Measurements from ENCODE around the gene APOO.

APOO gene

GRCh38 chrX:23857363-23857762 is 50.4 kb downstream of the APOO start:
- DNase-seq = no peak

GRCh38 chrX:23855569-23855968 is 52.2 kb downstream of the APOO start:
- no peak for DNase-seq

DNA sequence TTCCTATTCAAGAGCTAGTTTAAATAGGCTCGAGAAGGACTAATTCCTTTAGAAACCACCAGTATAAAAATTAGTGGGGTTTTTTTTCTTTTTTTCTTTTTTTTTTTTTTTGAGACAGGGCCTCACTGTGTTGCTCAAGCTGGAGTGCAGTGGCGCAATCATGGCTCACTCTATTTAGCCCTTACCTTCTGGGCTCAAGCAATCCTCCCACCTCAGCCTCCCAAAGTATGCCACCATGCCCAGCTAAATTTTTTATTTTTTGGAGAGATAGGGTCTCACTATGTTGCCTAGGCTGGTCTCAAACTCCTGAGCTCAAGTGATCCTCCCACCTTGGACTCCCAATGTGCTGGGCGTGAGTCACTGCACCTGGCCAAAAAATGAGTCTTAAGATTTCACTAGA is 52.8 kb downstream of the APOO start:
- DNase-seq = no peak

DNA sequence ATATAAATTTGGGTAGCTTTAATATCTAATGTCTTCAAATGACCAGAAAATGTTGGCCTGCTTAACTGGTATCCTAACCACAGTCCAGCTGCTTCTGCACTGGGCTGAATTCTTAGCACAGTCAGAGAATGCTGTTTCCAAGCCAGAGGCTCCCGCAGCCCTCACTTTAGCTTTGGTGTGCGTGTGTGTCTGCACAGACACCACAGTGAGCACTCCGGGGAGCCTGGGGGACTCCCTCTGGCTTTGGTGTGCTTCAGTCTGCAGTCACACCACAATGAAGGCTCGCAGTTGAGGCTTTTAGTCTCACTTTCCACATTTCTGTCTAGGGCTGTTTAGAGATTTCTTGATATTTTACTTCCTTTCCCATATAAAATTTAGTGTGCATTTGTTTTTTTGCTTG is 53.6 kb downstream of the APOO start:
- DNase-seq = no peak

- no peak for DNase-seq
These were observed 56.2 kb downstream of the APOO start for GRCh38 chrX:23851544-23851943.

- no peak for DNase-seq
These were observed 58.5 kb downstream of the APOO start for GRCh38 chrX:23849241-23849640.

- DNase-seq = no peak
These were observed 62.4 kb downstream of the APOO start for GRCh38 chrX:23845351-23845817.

DNA sequence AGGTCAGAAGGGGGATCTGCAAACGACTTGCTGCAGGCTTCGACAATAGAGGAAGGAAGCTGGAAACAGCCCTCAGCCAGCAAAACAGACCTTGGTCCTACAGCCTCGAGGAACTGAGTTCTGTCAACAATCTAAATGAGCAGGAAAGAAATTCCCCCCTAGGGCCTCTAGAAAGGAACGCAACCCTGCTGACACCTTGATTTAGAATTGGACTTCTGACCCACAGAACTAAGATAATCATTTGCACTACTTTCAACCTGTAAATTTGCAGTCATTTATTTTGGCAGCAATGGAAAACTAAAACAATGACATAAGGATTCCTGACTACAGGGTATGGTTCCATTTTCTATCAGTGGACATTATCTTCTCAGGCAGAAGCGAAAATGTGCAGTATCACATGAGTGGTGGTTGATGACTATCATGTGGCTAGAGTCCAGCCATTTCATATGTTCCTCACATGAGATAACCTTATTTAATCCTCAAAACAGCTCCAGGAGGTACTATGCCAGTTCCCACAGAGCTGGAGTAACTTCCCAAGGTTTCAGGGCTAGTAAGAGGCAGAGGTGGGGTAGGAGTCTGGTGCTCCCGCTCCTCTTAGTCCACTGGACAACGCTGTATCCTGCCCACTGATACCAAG is 63.1 kb downstream of the APOO start:
- no peak for DNase-seq

- DNase-seq = no peak
These were observed 65.8 kb downstream of the APOO start for GRCh38 chrX:23841847-23842522.

DNA sequence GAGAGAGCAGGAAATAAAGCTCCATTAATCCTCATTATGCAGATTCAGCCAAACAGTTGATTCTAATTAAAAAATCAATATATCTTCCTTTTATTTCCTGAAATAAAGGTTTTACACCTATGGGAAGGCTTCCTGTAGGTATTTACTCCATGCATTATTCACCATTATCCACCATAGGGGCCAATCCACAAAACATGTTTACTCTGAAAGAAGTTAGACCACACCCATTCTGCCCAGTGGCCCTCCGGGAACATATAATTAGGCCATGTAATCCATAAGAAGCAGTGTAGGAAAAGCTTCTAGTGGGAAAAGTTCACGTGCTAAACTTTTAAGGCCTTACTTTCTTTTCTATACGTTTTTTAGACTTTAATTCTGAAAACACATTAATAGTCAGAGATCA is 67.1 kb downstream of the APOO start:
- DNase-seq = no peak

DNA sequence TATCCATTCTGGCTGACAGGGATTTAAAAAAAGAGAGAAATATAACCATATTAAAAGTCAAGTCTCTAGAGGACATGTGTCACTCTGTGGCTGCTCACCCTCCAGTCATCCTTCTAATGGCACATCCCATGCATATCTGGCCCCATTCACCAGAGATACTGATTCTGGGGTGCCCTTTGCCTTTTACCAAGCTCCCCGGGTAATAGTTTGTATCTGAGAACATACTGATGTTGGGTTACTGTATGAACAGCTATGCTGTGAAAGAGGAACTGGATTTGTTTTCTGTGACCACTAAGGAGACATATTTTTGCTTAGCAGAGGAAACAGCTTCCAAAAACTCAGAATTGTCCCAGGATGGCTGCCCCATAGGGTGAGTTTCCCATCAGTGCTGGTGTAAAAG is 68.8 kb downstream of the APOO start:
- DNase-seq = no peak

- no peak for DNase-seq
These were observed 75.0 kb downstream of the APOO start for GRCh38 chrX:23832721-23833120.

DNA sequence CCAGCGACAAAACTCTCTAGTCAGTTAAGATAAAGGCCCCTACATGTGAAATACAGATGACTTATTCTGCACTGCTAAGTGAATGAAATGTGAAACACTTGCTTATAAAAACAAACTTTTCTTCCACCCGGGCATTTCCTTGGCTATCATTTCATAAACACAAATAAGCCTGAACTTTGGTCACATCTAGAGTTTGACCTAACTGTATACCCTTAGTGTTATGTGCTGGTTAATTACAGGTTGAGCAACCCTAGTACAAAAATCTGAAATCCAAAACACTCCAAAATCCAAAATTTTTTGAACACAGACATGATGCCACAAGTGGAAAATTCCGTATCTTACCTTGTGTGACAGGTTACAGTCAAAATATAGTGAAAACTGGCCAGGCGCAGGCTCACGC is 78.9 kb downstream of the APOO start:
- no peak for DNase-seq

- DNase-seq = no peak
These were observed 81.1 kb downstream of the APOO start for GRCh38 chrX:23826653-23827052.

DNA sequence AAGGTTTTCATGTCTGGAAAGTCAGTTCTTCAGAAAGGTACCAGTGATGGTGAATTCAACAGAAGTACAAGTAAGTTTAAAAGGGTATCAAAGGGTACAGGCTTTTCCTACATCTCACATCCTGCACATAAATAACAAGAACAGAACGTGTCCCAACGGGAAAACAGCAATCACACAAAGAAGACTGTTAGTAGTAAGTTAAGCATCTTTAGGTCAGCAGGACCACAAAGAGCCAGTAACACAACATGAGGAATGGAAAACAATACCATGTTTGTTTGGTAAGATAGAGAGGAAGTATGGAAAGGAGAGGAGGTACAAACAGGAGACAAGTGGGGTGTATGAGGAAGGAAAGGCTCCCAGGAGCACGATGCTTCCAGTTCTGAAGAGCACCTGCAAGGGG is 81.5 kb downstream of the APOO start:
- DNase-seq = no peak

GRCh38 chrX:23825675-23826074 is 82.1 kb downstream of the APOO start:
- no peak for DNase-seq

GRCh38 chrX:23822841-23823240 is 84.9 kb downstream of the APOO start:
- no peak for DNase-seq

DNA sequence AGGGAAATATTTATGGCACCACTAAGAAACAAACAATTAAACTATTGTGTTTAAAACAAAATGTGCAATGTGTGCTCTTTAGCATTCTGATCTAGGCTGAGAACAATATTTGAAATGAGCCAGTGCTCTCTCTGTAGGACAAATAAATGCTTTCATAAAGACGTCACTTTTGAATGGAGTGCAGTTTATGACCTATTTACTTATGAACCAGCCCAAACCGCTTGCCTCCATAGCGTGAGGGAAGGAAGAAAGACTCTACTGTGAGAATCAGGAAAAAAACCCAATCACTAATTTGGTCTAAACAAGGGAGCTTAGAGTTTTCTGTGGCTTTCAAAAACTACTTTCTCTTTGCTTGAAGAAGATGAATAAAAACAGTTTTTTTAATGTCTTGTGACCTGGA is 85.3 kb downstream of the APOO start:
- no peak for DNase-seq

- DNase-seq = no peak
These were observed 85.9 kb downstream of the APOO start for GRCh38 chrX:23821847-23822246.

DNA sequence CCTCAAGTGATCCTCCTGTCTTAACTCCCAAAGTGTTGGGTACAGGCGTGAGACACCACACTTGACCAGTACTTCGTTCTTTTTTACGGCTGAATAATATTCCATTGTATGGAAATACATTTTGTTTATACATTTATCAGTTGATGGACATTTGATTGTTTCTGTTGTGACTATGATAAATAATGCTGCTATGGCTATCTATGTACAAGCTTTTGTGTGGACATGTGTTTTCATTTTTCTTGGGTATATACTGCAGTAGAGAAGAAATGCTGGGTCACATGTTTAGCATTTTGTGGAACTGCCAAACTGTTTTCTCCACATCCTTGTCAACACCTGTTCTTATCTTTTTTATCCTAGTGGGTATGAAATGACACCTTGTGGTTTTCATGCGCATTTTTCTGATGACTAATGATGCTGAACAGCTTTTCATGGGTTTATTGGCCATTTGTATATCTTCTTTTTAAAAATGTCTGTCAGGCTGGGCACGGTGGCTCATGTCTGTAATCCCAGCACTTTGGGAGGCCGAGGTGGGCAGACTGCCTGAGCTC is 87.4 kb downstream of the APOO start:
- DNase-seq = no peak

DNA sequence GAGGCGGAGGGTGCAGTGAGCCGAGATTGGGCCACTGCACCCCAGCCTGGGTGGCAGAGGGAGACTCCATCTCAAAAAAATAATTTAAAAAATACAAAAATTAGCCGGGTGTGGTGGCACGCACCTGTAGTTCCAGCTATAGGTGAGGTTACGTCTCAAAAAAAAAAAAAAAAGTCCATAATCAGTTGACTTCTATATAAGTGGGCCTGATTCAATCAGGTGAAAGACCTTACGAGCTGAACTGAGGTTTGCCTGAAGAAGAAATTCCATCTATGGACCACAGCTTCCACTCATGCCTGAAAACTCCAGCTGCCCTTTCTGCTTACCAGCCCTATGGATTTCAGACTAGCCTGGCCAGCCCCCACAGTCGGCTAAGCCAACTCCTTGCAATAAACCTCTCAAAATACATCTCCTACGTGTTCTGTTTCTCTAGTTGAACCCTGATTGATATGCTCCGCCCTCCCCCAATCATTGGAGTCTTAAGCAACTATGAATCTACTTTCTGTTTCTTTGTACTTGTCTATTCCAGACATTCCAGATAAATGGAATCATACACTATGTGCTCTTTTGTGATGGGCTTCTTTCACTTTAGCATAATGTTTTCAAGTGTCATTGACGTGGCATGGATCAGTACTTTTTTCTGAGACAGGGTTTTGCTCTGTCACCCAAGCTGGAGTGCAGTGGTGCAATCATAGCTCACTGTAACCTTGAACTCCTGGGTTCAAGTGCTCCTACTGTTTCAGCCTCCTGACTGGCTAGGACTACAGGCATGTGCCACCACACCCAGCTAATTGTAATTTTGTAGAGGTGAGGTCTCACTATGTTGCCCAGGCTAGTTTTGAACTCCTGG is 88.1 kb downstream of the APOO start:
- no peak for DNase-seq

DNA sequence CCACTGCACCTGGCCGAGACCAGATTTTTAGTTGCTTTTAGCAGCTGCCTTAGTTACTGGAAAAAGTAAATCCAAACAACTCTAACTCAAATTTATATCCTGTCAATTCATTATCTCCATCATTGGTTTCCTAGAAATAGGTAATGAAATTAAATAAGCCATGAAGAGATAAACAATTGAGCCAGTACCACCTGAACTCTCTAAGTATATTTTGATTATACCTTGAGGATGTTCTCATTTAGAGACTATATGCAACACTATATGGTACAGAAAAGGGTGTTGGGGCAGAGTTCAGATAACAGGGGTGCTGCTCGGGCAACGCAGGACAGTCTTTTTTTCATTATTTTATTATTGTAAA is 89.8 kb downstream of the APOO start:
- DNase-seq = no peak

GRCh38 chrX:23816179-23816578 is 91.6 kb downstream of the APOO start:
- DNase-seq = no peak

- DNase-seq = no peak
These were observed 92.4 kb downstream of the APOO start for GRCh38 chrX:23815376-23815775.

Measured in activated naive CD4-positive, alpha-beta T cell (primary cell).